GM12891 (cell line): Measurements from ENCODE around the gene MRPL55.

ENCODE experiments used
- PAX5 ChIP-seq: IDR thresholded peaks from 2 replicates; pipeline ENCODE4 v1.6.1; 2011; ENCODE audit warnings: low read length, moderate library complexity, mild to moderate bottlenecking; ENCODE audit not compliant: insufficient read depth, severe bottlenecking
- POLR2A ChIP-seq: IDR thresholded peaks from 2 replicates; pipeline ENCODE4 v1.6.1; 2011; ENCODE audit warnings: low read depth, low read length, control low read depth
- POLR2AphosphoS5 ChIP-seq: IDR thresholded peaks from 2 replicates; pipeline ENCODE4 v1.6.1; 2011; ENCODE audit warnings: low read depth, low read length, control low read depth
- SPI1 ChIP-seq: IDR thresholded peaks from 2 replicates; pipeline ENCODE4 v1.6.1; 2011; ENCODE audit warnings: low read depth, low read length, control low read depth
- TAF1 ChIP-seq: IDR thresholded peaks from 2 replicates; pipeline ENCODE4 v1.6.1; 2011; ENCODE audit warnings: low read depth, low read length, control low read depth

GRCh38 chr1:228095938-228096337 is 13.2 kb downstream of the MRPL55 start:
- no peak for TF ChIP-seq POLR2A
- TF ChIP-seq TAF1, result no peak
- no peak for TF ChIP-seq POLR2AphosphoS5
- no peak for TF ChIP-seq SPI1
- no peak for TF ChIP-seq PAX5
